Skeletal muscle tissue (tissue), 4 donors: Measurements from ENCODE around the gene KCNN2. TPM values are rescaled to one million over a fixed set of nuclear protein-coding genes. Genes with fewer than 3 reads are reported as not detected.
"Not testable (repeated sequence)": the region's sequence is repeated elsewhere in the genome, so short reads cannot be mapped to it uniquely, and the experiment has no call there.

Experiments used
- H3K27ac ChIP-seq: one replicate; pipeline ENCODE4 v1.7.0; 2013; ENCODE audit warnings: mild to moderate bottlenecking, low read depth, low read length, inconsistent platforms
- H3K27me3 ChIP-seq, 3 donors: one replicate each; pipeline ENCODE4 v1.7.0; 2013; ENCODE audit warnings: low read length in 3 of 3; ENCODE audit not compliant: control insufficient read depth in 3 of 3, insufficient read depth in 3 of 3
- H3K36me3 ChIP-seq, 3 donors: one replicate each; pipeline ENCODE4 v1.7.0; 2013; ENCODE audit warnings: low read length in 3 of 3; ENCODE audit not compliant: control insufficient read depth in 3 of 3, insufficient read depth in 3 of 3
- H3K4me1 ChIP-seq, 3 donors: one replicate each; pipeline ENCODE4 v1.7.0; 2013; ENCODE audit warnings: low read length in 3 of 3, mild to moderate bottlenecking in 3 of 3; ENCODE audit not compliant: control insufficient read depth in 3 of 3, insufficient read depth in 3 of 3
- H3K4me3 ChIP-seq, 3 donors: one replicate each; pipeline ENCODE4 v1.7.0; 2013; ENCODE audit warnings: low read length in 3 of 3
- H3K9ac ChIP-seq, 3 donors: one replicate each; pipeline ENCODE4 v1.7.0; 2013; ENCODE audit warnings: low read length in 3 of 3, mild to moderate bottlenecking in 3 of 3, moderate library complexity in 2 of 3, low read depth in 1 of 3
- H3K9me3 ChIP-seq, 3 donors: one replicate each; pipeline ENCODE4 v1.7.0; 2013; ENCODE audit warnings: low read length in 3 of 3; ENCODE audit not compliant: control insufficient read depth in 3 of 3
- total RNA-seq: library from RNA; depleted of rRNA; stranded (reverse); fragments of >200 nt; gene quantifications from one replicate; pipeline ENCODE4 v1.2.3, GENCODE V29; 2014
- donor health status: Osteomylitis.

KCNN2 gene
- total RNA-seq, 1 donor from 2014 or later, result 16.2 TPM

GRCh38 chr5:114415760-114416159, 53.9 kb downstream of the KCNN2 start:
- Histone ChIP-seq H3K27me3 (no peaks in the 10 kb centered on the region), H3K4me3 (no peak overlapping the region), H3K27ac (no peak overlapping the region), H3K9me3 (no peaks in the 10 kb centered on the region), H3K9ac (no peak overlapping the region), H3K4me1 (peaks cover 0 to 5% (median 0%) of the 10 kb centered on the region in 3 donors), H3K36me3 (no peaks in the 10 kb centered on the region)

GRCh38 chr5:114416254-114416653, 54.4 kb downstream of the KCNN2 start:
- peaks cover 0 to 5% (median 0%) of the 10 kb centered on the region in 3 donors for H3K4me1 ChIP-seq
- no peaks in the 10 kb centered on the region for H3K9me3 ChIP-seq
- H3K4me3 ChIP-seq, result no peak overlapping the region
- H3K27ac ChIP-seq, result no peak overlapping the region
- H3K36me3 ChIP-seq, result no peaks in the 10 kb centered on the region
- H3K27me3 ChIP-seq, result no peaks in the 10 kb centered on the region
- no peak overlapping the region for H3K9ac ChIP-seq

DNA sequence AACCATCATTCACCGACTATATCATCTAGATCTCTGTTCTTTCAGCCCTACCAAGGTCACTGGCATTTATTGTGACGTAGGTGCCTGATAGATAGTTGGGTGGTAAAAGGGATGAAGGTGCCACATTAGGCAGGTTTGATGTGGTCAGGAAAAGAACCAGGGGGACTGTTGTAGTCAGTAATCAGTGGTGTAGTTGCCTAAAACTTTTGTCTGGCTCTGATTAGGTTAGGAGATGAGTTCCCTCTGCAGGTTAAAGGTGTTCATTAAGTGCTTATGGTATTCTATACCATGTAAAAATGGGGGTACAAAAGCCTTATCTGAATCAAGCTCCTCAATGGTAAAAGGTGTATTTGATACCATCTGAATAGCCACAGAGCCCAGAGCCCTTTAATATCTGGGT, 55.6 kb downstream of the KCNN2 start:
- Histone ChIP-seq H3K27ac (no peak overlapping the region), H3K27me3 (no peaks in the 10 kb centered on the region), H3K4me3 (no peak overlapping the region), H3K9me3 (no peaks in the 10 kb centered on the region), H3K4me1 (peaks cover 0 to 5% (median 0%) of the 10 kb centered on the region in 3 donors), H3K36me3 (no peaks in the 10 kb centered on the region), H3K9ac (no peak overlapping the region)

- H3K9ac ChIP-seq, result no peak overlapping the region
- no peaks in the 10 kb centered on the region for H3K36me3 ChIP-seq
- peaks cover 0 to 5% (median 0%) of the 10 kb centered on the region in 3 donors for H3K4me1 ChIP-seq
- H3K4me3 ChIP-seq, result no peak overlapping the region
- no peaks in the 10 kb centered on the region for H3K27me3 ChIP-seq
- H3K27ac ChIP-seq, result no peak overlapping the region
- H3K9me3 ChIP-seq, result no peaks in the 10 kb centered on the region
Observed at GRCh38 chr5:114418176-114419066, 56.6 kb downstream of the KCNN2 start.

DNA sequence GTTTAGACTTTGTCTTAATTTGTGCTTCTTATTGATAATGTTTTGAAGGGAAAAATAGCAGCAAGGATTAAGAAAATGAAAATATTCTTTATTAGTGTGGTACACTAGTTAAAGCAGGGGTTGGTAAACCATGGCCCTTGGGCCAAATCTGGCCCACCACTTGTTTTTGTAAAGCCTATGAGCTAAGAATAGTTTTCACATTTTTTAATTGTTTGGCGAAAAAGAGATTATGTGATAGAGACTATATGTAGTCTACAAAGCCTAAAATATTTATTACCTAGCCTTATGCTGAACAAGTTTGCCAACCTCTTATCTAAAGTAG, 57.2 kb downstream of the KCNN2 start:
- no peaks in the 10 kb centered on the region for H3K36me3 ChIP-seq
- no peak overlapping the region for H3K27ac ChIP-seq
- H3K4me3 ChIP-seq, result no peak overlapping the region
- no peaks in the 10 kb centered on the region for H3K27me3 ChIP-seq
- H3K9ac ChIP-seq, result no peak overlapping the region
- no peaks in the 10 kb centered on the region for H3K9me3 ChIP-seq
- peaks cover 0 to 8% (median 0%) of the 10 kb centered on the region in 3 donors for H3K4me1 ChIP-seq

DNA sequence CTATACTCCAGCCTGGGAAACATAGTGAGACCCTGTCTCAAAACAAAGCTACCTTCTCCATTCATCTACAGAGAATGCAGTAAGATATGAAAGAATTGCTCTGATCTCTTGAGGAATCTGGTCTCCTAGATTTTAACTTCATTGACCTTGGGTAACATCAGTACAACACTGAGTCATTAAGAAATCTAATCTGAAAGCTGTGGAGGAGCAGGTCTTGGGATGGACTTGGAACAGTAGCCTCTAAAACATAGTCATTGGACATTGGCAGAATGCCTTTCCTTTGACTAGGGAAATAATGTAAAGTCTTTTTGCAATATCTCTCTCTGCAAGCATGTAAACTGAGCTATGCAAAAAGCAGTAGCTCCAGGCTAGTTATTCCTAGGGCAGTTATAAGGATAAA, 58.1 kb downstream of the KCNN2 start:
- H3K9me3 ChIP-seq, result no peaks in the 10 kb centered on the region
- H3K27ac ChIP-seq, result no peak overlapping the region
- H3K4me1 ChIP-seq, result peaks cover 0 to 8% (median 0%) of the 10 kb centered on the region in 3 donors
- H3K4me3 ChIP-seq, result no peak overlapping the region
- no peaks in the 10 kb centered on the region for H3K36me3 ChIP-seq
- H3K27me3 ChIP-seq, result no peaks in the 10 kb centered on the region
- H3K9ac ChIP-seq, result no peak overlapping the region

GRCh38 chr5:114427204-114427603, 65.3 kb downstream of the KCNN2 start:
- no peak overlapping the region for H3K9ac ChIP-seq
- H3K4me3 ChIP-seq, result no peak overlapping the region
- H3K9me3 ChIP-seq, result no peaks in the 10 kb centered on the region
- no peak overlapping the region for H3K27ac ChIP-seq
- H3K4me1 ChIP-seq, result peaks cover 0 to 3% (median 0%) of the 10 kb centered on the region in 3 donors
- H3K27me3 ChIP-seq, result no peaks in the 10 kb centered on the region
- no peaks in the 10 kb centered on the region for H3K36me3 ChIP-seq

GRCh38 chr5:114430532-114430931, 68.7 kb downstream of the KCNN2 start:
- no peak overlapping the region for H3K27ac ChIP-seq
- H3K9ac ChIP-seq, result no peak overlapping the region
- H3K9me3 ChIP-seq, result no peaks in the 10 kb centered on the region
- H3K4me3 ChIP-seq, result no peak overlapping the region
- H3K27me3 ChIP-seq, result no peaks in the 10 kb centered on the region
- no peaks in the 10 kb centered on the region for H3K4me1 ChIP-seq
- no peaks in the 10 kb centered on the region for H3K36me3 ChIP-seq

DNA sequence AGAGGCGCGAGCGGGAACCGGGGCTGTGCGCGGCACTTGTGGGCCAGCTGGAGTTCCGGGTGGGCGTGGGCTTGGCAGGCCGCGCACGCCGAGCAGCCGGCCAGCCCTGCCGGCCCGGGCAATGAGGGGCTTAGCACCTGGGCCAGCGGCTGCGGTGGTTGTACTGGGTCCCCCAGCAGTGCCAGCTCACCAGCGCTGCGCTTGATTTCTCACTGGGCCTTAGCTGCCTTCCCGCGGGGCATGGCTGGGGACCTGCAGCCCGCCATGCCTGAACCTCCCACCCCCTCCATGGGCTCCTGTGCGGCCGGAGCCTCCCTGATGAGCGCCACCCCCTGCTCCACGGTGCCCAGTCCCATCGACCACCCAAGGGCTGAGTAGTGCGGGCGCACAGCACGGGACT, 70.8 kb downstream of the KCNN2 start:
- H3K36me3 ChIP-seq, H3K27me3 ChIP-seq, H3K4me3 ChIP-seq, H3K9ac ChIP-seq, H3K27ac ChIP-seq, H3K4me1 ChIP-seq, H3K9me3 ChIP-seq: not testable (repeated sequence)

DNA sequence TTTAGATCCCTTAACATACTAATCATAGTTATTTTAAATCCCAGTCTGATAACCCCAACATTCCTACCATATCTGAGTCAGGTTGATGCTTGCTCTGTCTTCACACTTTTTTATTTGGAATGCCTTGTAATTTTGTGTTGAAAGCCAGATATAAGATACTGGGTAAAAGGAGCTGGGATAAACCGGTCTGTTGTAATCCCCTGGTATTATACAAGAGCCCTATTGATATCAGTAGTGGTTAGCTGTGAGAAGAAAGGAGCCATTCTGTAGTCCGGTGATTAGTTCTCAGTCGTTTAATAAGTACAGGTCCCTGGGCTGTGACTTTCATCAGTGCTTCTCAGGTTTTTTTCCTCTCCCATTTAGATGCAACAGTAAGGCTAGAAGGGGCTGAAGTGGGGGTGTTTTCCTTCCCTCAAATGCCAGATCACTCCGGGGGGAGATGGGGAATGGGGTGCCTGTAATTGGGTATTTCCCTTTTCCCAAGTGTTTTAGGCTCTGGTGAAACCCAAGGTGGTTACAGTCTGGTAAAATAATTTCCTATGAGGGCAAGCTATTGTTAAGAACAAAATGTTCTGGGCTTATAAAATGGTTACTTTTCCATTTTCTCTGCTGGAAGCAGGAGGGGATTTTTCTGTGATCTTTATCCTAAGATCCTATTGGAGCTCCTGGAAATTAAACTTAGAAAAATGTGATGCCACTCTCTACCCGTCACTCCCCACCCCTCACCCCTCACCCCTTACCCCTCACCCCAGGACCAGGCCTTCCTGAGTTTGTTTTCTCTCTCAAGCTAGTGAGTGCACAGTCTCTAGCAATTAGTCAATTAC, 72.7 kb downstream of the KCNN2 start:
- Histone ChIP-seq H3K27me3 (no peaks in the 10 kb centered on the region), H3K36me3 (no peaks in the 10 kb centered on the region), H3K9ac (no peak overlapping the region), H3K9me3 (no peaks in the 10 kb centered on the region), H3K27ac (no peak overlapping the region), H3K4me1 (no peaks in the 10 kb centered on the region), H3K4me3 (no peak overlapping the region)
